Loucy (cell line): Measurements from ENCODE around the gene HEXD.

ENCODE experiments used
- CTCF ChIP-seq: fragments of 200-600 bp; sonication (generic); conservative IDR thresholded peaks from 2 replicates; pipeline ENCODE4 v1.5.1; 2014; ENCODE audit warnings: mild to moderate bottlenecking, antibody characterized with exemption, low read length
- EZH2phosphoT487 ChIP-seq: fragments of 200-600 bp; IDR thresholded peaks from 2 replicates; pipeline ENCODE4 v1.6.1; 2018; ENCODE audit warnings: antibody characterized with exemption, mild to moderate bottlenecking, moderate library complexity, borderline replicate concordance

- TF ChIP-seq CTCF (no peak), EZH2phosphoT487 (no peak)
Measured at GRCh38 chr17:82399601-82400101, 18.5 kb upstream of the HEXD start.
